Liver (tissue), 3 donors: ENCODE data around the gene OR2T33.
"Not testable (repeated sequence)": the region's sequence is repeated elsewhere in the genome, so short reads cannot be mapped to it uniquely, and the experiment has no call there.

Source experiments
- MAX ChIP-seq: IDR thresholded peaks from 2 replicates; pipeline ENCODE4 v1.6.1; 2016; ENCODE audit warnings: antibody characterized with exemption
- TAF1 ChIP-seq: conservative IDR thresholded peaks from 2 replicates; pipeline ENCODE4 v1.6.1; 2016; ENCODE audit warnings: antibody characterized with exemption, mild to moderate bottlenecking
- TF ChIP-seq, protein P1 (sequence below): fragments of 150-350 bp; IDR thresholded peaks from 2 replicates; pipeline ENCODE4 v1.5.1; 2017; ENCODE audit warnings: improper control_type of control experiment, low read depth, low read length; ENCODE audit not compliant: missing input control
- donor health status: healthy.
- donor health status: healthy.

GRCh38 chr1:248259309-248259708 is 18.5 kb downstream of the OR2T33 start:
- TF ChIP-seq MAX, TAF1: not testable (repeated sequence)
- TF ChIP-seq, protein P1, sequence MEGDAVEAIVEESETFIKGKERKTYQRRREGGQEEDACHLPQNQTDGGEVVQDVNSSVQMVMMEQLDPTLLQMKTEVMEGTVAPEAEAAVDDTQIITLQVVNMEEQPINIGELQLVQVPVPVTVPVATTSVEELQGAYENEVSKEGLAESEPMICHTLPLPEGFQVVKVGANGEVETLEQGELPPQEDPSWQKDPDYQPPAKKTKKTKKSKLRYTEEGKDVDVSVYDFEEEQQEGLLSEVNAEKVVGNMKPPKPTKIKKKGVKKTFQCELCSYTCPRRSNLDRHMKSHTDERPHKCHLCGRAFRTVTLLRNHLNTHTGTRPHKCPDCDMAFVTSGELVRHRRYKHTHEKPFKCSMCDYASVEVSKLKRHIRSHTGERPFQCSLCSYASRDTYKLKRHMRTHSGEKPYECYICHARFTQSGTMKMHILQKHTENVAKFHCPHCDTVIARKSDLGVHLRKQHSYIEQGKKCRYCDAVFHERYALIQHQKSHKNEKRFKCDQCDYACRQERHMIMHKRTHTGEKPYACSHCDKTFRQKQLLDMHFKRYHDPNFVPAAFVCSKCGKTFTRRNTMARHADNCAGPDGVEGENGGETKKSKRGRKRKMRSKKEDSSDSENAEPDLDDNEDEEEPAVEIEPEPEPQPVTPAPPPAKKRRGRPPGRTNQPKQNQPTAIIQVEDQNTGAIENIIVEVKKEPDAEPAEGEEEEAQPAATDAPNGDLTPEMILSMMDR = not testable (repeated sequence)
